Right ventricle myocardium inferior (tissue), 1 donor: ENCODE data around the gene SLC7A6. TPM values are rescaled to one million over a fixed set of nuclear protein-coding genes. Genes with fewer than 3 reads are reported as not detected.
A peak's percentile ranks its signal among the peaks of the same experiment; 100 is the strongest.

Experiments
- ATAC-seq: fragments of 200-7000 bp; cut with Tn5 transposase; one replicate; pipeline ENCODE4 v1.9.1; 2020; ENCODE audit warnings: mild to moderate bottlenecking, moderate library complexity
- DNase-seq: peaks from one replicate; pipeline ENCODE4 v3.0.0; 2021; ENCODE audit errors: missing footprints
- intact Hi-C: fragments of 100-400 bp; cut with DNase I; formaldehyde crosslinking; loops from one replicate; pipeline ENCODE4 v1.11.0; 2022
- microRNA-seq: library from miRNA; unstranded; fragments of <30 nt; microRNA quantifications from one replicate; pipeline ENCODE4 v1.2.0, GENCODE V29; 2020
- total RNA-seq: library from RNA; stranded (reverse); fragmentation: NEBNext Ultra II Directional; extraction: Animal tissue kit (Norgen Biotek cat#: 25700); gene quantifications from one replicate; pipeline ENCODE4 v1.2.1, GENCODE V29; 2021
- donor health status: DM: no; HTN: yes; CAD: no; lungs with severe emphysema.

The SLC7A6 gene
- total RNA-seq, 1 donor from 2014 or later: 33.7 TPM

DNA sequence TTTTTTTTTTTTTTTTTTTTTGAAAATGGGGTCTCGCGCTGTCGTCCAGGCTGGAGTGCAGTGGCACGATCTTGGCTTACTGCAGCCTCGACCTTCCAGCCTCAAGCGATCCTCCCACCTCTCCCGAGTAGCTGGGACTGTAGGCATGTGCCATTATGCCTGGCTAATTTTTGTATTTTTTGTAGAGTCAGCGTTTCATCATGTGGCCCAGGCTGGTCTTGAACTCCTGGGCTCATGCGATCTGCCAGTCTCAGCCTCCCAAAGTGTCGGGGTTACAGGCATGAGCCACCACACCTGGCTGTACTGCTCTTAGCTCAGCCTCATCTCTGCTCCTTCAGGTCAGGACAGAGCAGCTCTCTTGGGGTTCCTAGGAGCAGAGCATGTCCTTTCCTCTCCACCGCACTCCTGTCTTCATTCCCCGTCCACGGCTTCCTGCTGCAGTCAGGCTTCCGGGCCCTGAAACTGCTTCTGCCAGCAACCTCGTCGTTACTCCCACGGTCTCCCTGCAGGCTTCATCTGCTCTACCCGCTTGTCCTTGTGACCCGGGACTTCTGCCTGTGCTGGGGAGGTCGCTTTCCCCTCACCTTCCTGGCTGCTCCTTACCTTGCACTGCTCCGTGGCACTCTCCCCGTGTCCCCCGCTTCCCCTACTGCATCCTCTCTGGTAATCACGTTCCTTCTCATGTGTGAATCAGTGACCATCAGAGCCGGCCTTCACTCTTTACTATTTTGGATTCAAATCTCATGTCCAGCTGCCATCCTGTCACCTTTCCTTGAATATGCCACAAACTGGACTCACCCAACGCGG, 84.5 kb downstream of the SLC7A6 start:
- peak; percentile 60 for DNase-seq
- no peak for ATAC-seq
- intact Hi-C loops: no loop called here

- DNase-seq (no peak), ATAC-seq (no peak)
- intact Hi-C loops: no loop called here
These were observed 85.6 kb downstream of the SLC7A6 start for GRCh38 chr16:68349838-68350410.

DNA sequence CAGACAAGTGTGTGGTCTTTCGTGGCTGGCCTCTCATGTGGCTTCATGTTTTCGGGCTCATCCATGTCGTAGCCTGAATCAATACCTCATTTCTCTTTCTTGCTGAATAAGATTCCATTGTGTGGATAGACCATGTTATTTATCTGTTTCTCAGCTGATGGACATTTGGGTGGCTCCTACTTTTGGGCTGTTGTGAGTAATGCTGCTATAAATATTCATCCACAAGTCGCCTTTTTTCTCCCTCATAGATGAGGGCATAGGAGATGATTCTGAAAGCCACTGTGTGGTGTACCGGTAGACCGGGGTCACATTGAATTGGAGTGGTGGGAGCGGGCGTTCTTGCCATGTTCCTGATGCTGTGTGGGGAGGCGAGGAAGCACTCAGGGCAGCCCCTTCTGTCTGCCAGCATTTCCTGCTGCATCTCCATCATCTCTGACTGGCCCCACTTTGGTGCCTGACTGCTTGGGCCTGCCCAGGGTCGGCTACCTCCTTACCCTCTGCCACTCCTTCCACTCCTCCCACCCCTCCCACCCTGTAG, 86.6 kb downstream of the SLC7A6 start:
- DNase-seq (peak; percentile 14), ATAC-seq (no peak)
- intact Hi-C loops: no loop called here

Small RNAs within 50 kb of the gene (microRNA-seq; reads per million reads assigned to microRNA genes)
- gene MIR6773: not detected

Other genes starting within 250 kb of the SLC7A6 start
- gene DPEP2NB, start 248.6 kb upstream of the SLC7A6 start, total RNA-seq: not detected
- gene DDX28, start 241.3 kb upstream of the SLC7A6 start, total RNA-seq: 7.5 TPM
- gene DUS2, start 241.2 kb upstream of the SLC7A6 start, total RNA-seq: 7.0 TPM
- gene NFATC3, start 179.2 kb upstream of the SLC7A6 start, total RNA-seq: 23.7 TPM
- gene ESRP2, start 28.4 kb upstream of the SLC7A6 start, total RNA-seq: 0.41 TPM
- 43.8 TPM for gene PLA2G15, start 19.2 kb upstream of the SLC7A6 start, total RNA-seq
- 12.4 TPM for gene SLC7A6OS, start 46.4 kb downstream of the SLC7A6 start, total RNA-seq
- gene PRMT7, start 46.5 kb downstream of the SLC7A6 start, total RNA-seq: 28.9 TPM
- gene SMPD3, start 184.0 kb downstream of the SLC7A6 start, total RNA-seq: 0.38 TPM